Activated T-cell treated with anti-CD3 and anti-CD28 coated beads for 4 hours (primary cell): ENCODE results near the gene MTG2.

ENCODE experiments used
- DNase-seq: peaks from one replicate; pipeline ENCODE4 v3.0.0-alpha.2; 2020

The MTG2 gene

GRCh38 chr20:62186887-62187866, 4.3 kb downstream of the MTG2 start:
- no peak for DNase-seq

- no peak for DNase-seq
These were observed 8.0 kb downstream of the MTG2 start for GRCh38 chr20:62190639-62191411.

DNA sequence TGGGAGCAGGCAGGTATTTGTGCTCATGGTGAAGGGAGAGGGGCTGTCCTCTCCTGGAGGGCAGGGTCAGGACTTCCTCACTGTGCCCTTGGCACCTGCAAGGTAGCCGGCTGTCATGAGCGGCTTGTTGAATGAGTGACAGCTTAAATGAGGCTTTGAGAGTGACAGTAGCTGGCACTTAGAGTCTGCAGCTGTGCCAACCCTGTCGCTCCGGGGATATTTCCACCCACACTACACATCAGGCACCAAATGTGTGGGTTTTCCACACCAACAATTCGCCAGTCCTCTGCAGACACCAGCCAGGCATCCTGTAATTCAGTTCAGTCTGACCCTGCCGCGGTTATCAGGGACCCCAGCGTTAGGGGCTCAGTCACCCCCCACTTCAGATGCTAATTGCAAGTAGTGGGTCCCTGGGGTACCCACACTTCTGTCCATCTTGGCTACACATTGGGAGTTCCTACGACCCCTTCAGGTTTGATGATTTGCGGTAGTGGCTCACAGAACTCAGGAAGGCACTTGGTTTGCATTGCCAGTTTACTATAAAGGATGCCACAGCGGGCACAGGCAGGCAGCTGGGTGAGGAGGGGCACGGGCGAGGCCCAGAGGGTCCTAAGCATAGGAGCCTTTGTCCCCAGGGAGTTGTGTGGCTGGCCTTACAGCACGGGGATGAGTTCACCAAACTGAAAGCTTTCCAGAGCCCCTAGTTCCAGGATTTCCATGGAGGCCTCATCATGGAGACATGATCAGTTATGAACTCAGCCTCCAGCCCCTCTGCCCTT, 9.1 kb downstream of the MTG2 start:
- no peak for DNase-seq

DNA sequence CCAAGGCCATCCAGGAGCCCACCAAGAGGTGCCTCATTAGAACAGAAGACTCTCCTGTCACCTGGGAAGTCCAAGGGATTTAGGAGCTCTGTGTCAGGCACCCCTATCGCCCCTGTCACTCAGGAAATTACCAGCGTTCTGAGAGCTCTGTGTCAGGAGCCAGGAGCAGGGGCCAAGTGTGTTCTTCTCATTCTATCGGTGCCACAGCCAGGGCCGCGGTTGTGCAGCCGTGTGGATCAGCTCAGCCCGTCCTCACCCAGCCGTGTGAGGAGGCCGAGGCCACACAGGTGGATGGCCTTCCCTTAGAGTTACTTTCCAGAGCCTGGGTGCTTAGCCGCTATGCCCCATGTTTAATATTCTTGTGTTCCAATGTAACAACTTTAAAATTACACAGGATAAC, 9.8 kb downstream of the MTG2 start:
- DNase-seq, result no peak

- DNase-seq, result no peak
These were observed 10.5 kb downstream of the MTG2 start for GRCh38 chr20:62193079-62194025.

GRCh38 chr20:62195075-62195405, 12.2 kb downstream of the MTG2 start:
- no peak for DNase-seq

DNA sequence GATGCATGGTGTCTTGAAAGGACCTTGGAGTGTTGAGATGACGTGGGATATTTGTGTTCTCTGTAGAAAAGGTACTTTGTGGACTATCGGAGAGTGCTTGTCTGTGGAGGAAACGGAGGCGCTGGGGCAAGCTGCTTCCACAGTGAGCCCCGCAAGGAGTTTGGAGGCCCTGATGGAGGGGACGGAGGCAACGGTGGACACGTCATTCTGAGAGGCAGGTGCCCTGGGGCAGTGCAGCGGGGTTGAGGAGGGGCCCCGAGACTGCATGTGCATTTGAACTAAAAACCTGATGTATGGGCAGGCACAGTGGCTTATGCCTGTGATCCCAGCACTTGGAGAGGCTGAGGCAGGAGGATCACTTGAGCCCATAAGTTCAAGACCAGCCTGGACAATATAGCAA, 12.9 kb downstream of the MTG2 start:
- no peak for DNase-seq

DNA sequence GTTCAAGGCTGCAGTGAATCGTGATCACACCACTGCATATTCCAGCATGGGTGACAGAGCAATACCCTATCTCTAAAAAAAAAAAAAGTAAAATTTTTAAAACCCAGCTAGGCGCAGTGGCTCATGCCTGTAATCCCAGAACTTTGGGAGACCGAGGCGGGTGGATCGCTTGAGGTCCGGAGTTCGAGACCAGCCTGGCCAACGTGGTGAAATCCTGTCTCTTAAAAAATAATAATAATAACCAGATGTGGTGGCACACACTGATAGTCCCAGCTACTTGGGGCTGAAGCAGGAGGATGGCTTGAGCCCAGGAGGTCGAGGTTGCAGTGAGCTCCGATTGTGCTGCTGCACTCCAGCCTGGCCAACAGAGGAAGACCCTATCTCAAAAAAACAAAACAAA, 13.5 kb downstream of the MTG2 start:
- DNase-seq, result no peak

GRCh38 chr20:62197311-62197710, 14.5 kb downstream of the MTG2 start:
- DNase-seq, result no peak

GRCh38 chr20:62197801-62198200, 15.0 kb downstream of the MTG2 start:
- DNase-seq, result no peak

- DNase-seq, result no peak
These were observed 15.7 kb downstream of the MTG2 start for GRCh38 chr20:62198496-62198895.

GRCh38 chr20:62198931-62199330, 16.1 kb downstream of the MTG2 start:
- DNase-seq, result no peak

GRCh38 chr20:62200491-62201172, 17.8 kb downstream of the MTG2 start:
- no peak for DNase-seq

DNA sequence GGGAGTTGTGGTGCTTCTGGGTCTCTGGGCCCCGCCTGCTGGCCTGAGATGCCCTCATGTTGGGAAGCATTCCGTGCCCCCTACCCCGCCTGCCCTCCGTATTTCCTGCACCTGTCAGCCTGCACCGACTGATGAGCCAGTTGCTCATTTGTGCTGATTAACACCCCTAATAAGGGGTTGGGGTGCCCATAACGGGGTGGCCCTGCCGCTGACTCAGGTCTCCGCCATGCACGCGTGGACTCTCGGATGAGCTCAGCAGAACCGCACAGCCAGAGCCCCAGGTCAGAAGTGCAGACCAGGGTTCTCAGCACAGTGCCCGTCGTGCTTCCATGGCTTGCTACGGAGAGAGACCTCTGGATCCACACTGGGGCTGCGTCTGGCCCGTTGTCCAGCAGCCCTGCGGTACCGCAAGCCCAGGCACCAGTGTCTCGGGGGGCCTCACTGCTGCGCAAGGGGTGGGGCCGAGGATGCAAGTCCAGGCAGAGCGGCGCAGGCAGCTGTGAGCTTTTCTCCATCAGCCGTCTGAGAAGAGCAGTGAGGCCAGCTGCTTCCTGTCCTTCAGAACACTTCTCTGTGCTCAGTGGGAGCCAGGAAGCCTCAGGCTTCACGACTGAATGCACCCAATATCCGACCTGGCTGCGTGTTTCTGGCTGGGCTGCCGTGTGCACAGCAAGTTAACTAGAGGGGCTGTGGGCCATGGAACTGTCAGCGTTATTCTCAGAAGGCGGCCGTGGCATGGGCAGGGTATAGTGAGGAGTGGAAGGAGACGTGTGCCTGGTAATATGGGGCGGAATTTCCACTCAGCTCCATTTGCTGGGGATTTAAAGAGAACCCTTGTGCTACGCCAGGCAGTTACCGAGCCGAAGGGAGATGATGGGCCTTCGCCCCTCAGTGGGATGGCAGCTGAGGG, 18.6 kb downstream of the MTG2 start:
- DNase-seq, result no peak

GRCh38 chr20:62202083-62202395, 19.2 kb downstream of the MTG2 start:
- DNase-seq, result no peak

- DNase-seq, result no peak
These were observed 20.0 kb downstream of the MTG2 start for GRCh38 chr20:62202676-62203377.

GRCh38 chr20:62203378-62204030, 20.7 kb downstream of the MTG2 start:
- DNase-seq, result no peak

DNA sequence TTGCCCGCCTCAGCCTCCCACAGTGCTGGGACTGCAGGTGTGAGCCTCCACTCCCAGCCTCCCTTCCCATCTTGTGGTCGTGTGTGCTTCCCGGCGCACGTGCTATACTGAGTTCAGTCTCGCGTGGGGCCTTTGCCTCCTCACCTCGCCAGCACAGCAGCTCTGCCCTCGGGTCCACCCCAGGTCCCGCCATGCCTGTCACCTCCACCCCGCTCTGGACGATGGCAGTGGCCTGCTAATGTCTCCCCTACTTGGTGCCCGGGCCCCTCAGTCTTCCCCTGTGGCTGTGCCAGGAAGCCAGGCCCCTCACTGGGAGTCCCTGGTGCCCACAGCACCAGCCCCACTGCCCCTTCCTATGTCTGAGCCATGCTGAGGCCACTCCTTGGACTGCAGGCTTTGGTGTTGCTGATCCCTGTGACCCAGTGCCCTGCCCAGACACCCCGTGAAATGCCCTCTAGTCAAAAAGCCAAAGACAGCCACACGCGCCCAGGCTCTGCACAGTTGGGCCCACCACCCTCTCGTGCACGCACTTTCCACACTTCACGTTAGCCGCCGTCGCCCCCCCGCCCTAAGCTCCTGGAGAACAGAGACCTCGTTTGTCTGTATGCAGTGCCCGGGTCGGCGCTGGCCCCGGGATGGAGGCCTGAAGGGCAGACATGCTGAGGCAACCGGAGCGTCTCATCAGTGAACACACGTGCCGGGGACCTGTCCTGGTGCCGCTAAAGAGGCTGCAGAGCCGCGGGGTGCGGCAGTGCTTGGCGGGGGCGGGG, 23.0 kb downstream of the MTG2 start:
- DNase-seq, result no peak

DNA sequence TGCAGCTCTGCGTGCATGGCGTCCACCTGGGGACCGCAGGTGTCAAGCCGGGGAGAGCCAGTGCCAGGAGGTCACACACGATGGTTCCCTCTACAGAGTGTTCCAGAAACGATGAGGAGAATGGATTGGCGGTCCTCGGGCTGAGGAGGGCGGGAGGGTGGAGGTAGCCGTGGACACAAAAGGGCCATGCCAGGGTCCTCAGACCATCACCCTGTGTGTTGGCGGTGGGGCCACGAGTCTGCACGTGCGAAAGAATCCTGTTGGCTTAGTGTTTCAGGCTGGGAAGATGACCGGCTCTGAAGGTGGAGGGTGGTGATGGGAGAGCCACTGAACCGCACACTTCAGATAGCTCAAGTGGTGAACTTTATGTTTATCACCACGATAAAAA, 23.6 kb downstream of the MTG2 start:
- DNase-seq, result no peak
